GM12865 (cell line): ENCODE results near the gene CTCF.

Experiments used
- DNase-seq: peaks from one replicate; pipeline ENCODE4 v3.0.0; 2010; ENCODE audit warnings: low read depth
- H3K4me3 ChIP-seq: 2 replicates; pipeline ENCODE4 v1.5.1; 2011; ENCODE audit warnings: mild to moderate bottlenecking, low read depth, low read length, control low read depth
- TF ChIP-seq, protein P1 (sequence below): IDR thresholded peaks from 2 replicates; pipeline ENCODE4 v1.5.1; 2011; ENCODE audit warnings: low read length, control low read depth, low read depth, inconsistent platforms; ENCODE audit not compliant: insufficient read depth; ENCODE audit errors: missing control alignments

The CTCF gene

GRCh38 chr16:67647111-67647651, 84.9 kb downstream of the CTCF start:
- TF ChIP-seq, protein P1, sequence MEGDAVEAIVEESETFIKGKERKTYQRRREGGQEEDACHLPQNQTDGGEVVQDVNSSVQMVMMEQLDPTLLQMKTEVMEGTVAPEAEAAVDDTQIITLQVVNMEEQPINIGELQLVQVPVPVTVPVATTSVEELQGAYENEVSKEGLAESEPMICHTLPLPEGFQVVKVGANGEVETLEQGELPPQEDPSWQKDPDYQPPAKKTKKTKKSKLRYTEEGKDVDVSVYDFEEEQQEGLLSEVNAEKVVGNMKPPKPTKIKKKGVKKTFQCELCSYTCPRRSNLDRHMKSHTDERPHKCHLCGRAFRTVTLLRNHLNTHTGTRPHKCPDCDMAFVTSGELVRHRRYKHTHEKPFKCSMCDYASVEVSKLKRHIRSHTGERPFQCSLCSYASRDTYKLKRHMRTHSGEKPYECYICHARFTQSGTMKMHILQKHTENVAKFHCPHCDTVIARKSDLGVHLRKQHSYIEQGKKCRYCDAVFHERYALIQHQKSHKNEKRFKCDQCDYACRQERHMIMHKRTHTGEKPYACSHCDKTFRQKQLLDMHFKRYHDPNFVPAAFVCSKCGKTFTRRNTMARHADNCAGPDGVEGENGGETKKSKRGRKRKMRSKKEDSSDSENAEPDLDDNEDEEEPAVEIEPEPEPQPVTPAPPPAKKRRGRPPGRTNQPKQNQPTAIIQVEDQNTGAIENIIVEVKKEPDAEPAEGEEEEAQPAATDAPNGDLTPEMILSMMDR, result no peak

GRCh38 chr16:67647681-67648080, 85.4 kb downstream of the CTCF start:
- no peak overlapping the region for H3K4me3 ChIP-seq
- TF ChIP-seq, protein P1, result no peak
- no peak for DNase-seq

More at GRCh38 chr16:67647111-67647651, 84.9 kb downstream of the CTCF start:
- H3K4me3 ChIP-seq, result no peak overlapping the region
- DNase-seq, result no peak

DNA sequence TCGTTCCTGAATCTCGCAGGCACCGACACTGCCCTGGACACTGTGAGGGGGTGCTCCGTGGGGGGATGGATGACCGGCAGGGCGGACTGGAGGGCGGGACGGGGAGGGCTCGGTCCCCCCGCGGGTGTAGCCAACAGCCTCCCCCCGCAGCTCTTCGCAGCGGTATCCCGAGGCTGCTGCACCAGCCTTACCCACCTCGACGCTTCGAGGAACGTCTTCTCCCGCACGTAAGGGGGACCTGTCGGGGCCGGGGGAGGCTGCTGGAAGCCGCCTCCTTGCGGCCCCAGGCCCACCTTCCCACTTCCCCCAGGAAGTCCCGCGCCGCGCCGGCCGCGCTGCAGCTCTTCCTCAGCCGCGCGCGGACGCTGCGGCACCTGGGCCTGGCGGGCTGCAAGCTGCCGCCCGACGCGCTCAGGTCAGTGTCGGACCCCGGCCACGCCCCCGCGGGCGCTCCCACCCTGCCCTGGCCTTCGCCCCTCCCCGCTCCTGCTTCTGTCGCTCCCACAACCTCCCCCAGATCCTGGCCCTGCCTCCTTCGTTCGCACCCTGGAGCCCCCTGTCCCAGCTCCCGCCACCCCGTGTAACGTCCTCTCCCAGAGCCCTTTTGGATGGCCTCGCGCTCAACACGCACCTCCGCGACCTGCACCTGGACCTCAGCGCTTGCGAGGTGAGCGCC, 85.9 kb downstream of the CTCF start:
- TF ChIP-seq, protein P1, result no peak
- DNase-seq, result no peak
- H3K4me3 ChIP-seq, result no peak overlapping the region

DNA sequence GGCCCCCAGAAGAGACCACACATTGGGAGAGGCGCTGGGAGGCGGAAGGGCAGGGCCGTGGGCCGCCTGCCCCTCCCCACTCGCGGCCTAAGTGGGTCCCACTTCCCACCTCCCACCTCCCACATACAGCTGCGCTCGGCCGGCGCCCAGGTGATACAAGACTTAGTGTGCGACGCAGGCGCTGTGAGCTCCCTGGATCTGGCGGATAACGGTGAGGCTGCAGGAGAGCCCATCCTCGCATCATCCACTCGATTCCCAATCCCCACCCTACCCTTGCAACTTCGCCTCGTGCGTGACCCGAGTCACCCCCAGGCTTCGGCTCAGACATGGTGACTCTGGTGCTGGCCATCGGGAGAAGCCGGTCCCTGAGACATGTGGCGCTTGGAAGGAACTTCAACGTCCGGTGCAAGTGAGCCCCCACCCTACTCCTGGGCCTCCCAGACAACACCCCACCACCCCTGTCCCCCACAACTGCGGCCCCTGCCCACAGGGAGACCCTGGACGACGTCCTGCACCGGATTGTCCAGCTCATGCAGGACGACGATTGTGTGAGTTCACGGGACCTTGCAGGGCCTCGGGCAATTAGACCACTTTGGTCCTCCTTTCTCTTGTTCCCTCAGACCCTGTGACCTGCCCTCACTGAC, 86.6 kb downstream of the CTCF start:
- no peak overlapping the region for H3K4me3 ChIP-seq
- TF ChIP-seq, protein P1, result no peak
- DNase-seq, result no peak

DNA sequence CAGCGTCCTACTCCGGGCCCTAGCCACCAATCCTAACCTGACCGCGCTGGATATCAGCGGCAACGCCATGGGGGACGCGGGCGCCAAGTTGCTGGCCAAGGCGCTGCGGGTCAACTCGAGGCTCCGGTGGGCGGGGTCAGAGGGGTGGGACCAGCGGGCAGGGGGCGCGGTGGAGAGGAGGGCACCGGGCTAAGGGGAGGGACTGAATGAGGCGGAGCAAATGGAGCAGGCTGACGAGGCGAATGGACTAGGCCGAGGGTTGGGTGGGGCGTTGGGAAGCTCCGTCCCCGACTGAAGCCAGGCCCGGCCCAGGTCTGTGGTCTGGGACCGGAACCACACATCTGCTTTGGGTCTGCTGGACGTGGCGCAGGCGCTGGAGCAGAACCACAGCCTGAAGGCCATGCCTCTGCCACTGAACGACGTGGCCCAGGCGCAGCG, 87.2 kb downstream of the CTCF start:
- TF ChIP-seq, protein P1, result no peak
- no peak overlapping the region for H3K4me3 ChIP-seq
- no peak for DNase-seq

GRCh38 chr16:67650023-67650422, 87.7 kb downstream of the CTCF start:
- TF ChIP-seq, protein P1, result no peak
- DNase-seq, result no peak
- H3K4me3 ChIP-seq, result no peak overlapping the region
